Sigmoid colon (tissue), 4 donors: Measurements from ENCODE around the gene RCSD1.

Source experiments
- CTCF ChIP-seq, 4 experiments: fragments of 450-650 bp in 3 of 4; fragments of 200-600 bp in 1 of 4; IDR thresholded peaks; one replicate each; pipeline ENCODE4 v1.5.1; 2016 to 2019; ENCODE audit warnings: antibody characterized with exemption in 4 of 4, mild to moderate bottlenecking in 3 of 4, moderate library complexity in 2 of 4
- EP300 ChIP-seq, 4 donors: sonication (generic); formaldehyde crosslinking; IDR thresholded peaks; one replicate each; pipeline ENCODE4 v1.6.1; 2017; ENCODE audit warnings: antibody characterized with exemption in 4 of 4
- POLR2A ChIP-seq, 2 donors: fragments of 450-650 bp; IDR thresholded peaks; one replicate each; pipeline ENCODE4 v1.6.1; 2016; ENCODE audit warnings: antibody characterized with exemption in 2 of 2, mild to moderate bottlenecking in 2 of 2, moderate library complexity in 2 of 2
- POLR2AphosphoS5 ChIP-seq, 4 donors: sonication (generic); formaldehyde crosslinking; IDR thresholded peaks; one replicate each; pipeline ENCODE4 v1.6.1; 2017; ENCODE audit warnings: antibody characterized with exemption in 4 of 4

DNA sequence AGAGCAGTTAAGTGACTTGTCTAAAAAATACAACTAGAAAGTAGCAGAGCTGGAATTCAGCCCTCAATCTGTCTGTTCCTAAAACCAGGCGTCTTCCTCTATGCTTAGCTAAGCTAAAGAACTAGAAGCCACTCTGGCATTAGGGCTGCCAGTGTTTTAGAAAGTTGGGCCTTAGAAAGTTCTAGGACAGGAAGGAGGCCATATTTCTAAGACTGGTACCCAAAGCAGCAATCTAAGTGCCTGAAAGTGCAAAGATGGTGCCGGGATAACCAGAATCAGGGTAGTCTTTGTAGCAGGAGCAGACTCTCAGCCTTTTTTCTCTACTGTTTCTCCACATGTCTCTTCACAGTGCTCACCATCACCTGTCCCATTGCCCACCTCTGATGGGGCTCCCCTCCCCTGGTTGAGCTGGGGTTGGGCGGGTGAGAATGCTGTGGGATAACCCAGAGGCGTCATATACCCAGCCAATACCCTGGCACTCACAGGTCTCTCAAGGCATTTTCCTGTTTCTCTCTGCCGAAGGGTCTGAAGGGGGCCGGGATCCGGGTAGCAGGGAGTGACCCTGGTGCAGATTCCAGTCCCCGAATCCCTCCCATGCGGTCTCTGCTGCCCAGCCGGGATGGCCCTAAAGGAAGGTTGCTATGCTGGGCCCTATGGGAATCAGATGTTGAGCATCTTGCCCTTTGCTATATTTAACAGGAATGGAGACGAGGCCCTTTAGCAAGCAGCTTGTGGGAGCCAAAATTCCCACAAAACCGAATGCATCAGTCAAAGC lies 1.1 kb upstream of the RCSD1 start:
- no peak for TF ChIP-seq CTCF (IDR thresholded peaks at IDR 0.05)
- no peak for TF ChIP-seq POLR2AphosphoS5 (IDR thresholded peaks at IDR 0.05)
- TF ChIP-seq EP300 (IDR thresholded peaks at IDR 0.05) = no peak
- no peak for TF ChIP-seq POLR2A (IDR thresholded peaks at IDR 0.05)
